Gastrocnemius medialis (tissue), 4 donors: ENCODE results near the gene DDIT3.

Experiments
- CTCF ChIP-seq, 5 experiments: fragments of 450-650 bp in 3 of 5; fragments of 200-600 bp in 2 of 5; sonication (generic) in 2 of 5; IDR thresholded peaks in 4 of 5; conservative IDR thresholded peaks in 1 of 5; 1 replicate in 4 of 5; 2 replicates in 1 of 5; pipeline ENCODE4 v1.5.1; 2016 to 2019; ENCODE audit warnings: antibody characterized with exemption in 5 of 5, mild to moderate bottlenecking in 3 of 5, moderate library complexity in 3 of 5
- POLR2A ChIP-seq, 2 donors: fragments of 450-650 bp; IDR thresholded peaks; one replicate each; pipeline ENCODE4 v1.6.1; 2017; ENCODE audit warnings: antibody characterized with exemption in 2 of 2, mild to moderate bottlenecking in 2 of 2, moderate library complexity in 2 of 2

- TF ChIP-seq CTCF (IDR thresholded peaks at IDR 0.05 in 4 of 5, conservative IDR thresholded peaks at IDR 0.05 in 1 of 5) (no peak), POLR2A (IDR thresholded peaks at IDR 0.05) (no peak)
Observed at GRCh38 chr12:57489157-57489641, 31.1 kb downstream of the DDIT3 start.
